Keratinocyte (primary cell): ENCODE measurements around the gene CDCA5. TPM values are rescaled to one million over a fixed set of nuclear protein-coding genes. Genes with fewer than 3 reads are reported as not detected.

Source experiments
- DNase-seq: peaks from one replicate; pipeline ENCODE4 v3.0.0-alpha.2; 2011; ENCODE audit warnings: low read depth, missing footprints, low spot score
- FAIRE-seq: peaks from 2 replicates; lab custom pipeline; 2011; peaks lifted over from hg19 to GRCh38; lab: Jason Lieb, UNC
- H2AFZ ChIP-seq: 2 replicates; pipeline ENCODE4 v1.6.0; 2012; ENCODE audit warnings: low read length, control low read depth, inconsistent platforms; ENCODE audit not compliant: control insufficient read depth
- H3K27ac ChIP-seq: 2 replicates; pipeline ENCODE4 v1.5.1; 2011; ENCODE audit warnings: low read length; ENCODE audit not compliant: control insufficient read depth, insufficient read depth
- H3K27me3 ChIP-seq: 3 replicates; pipeline ENCODE4 v1.6.0; 2011; ENCODE audit warnings: low read length; ENCODE audit not compliant: control insufficient read depth, insufficient read depth; ENCODE audit errors: extremely low read depth
- H3K36me3 ChIP-seq, 2 experiments: 2 replicates in 1 of 2; 3 replicates in 1 of 2; pipeline ENCODE4 v1.5.1; 2011; ENCODE audit warnings: low read length in 2 of 2, mild to moderate bottlenecking in 1 of 2; ENCODE audit not compliant: control insufficient read depth in 2 of 2, insufficient read depth in 2 of 2; ENCODE audit errors: extremely low read depth in 1 of 2
- H3K4me1 ChIP-seq: 3 replicates; pipeline ENCODE4 v1.5.1; 2011; ENCODE audit warnings: low read length; ENCODE audit not compliant: control insufficient read depth, insufficient read depth; ENCODE audit errors: extremely low read depth
- H3K4me2 ChIP-seq: 3 replicates; pipeline ENCODE4 v1.6.0; 2011; ENCODE audit warnings: low read depth, low read length; ENCODE audit not compliant: control insufficient read depth, insufficient read depth; ENCODE audit errors: extremely low read depth
- H3K4me3 ChIP-seq, 3 experiments: fragments of 200-600 bp in 1 of 3; sonication (generic) in 1 of 3; 2 replicates in 2 of 3; 3 replicates in 1 of 3; pipeline ENCODE4 v1.5.1; 2011 to 2016; ENCODE audit warnings: low read length in 3 of 3, mild to moderate bottlenecking in 3 of 3, control low read depth in 2 of 3, inconsistent platforms in 1 of 3, low read depth in 1 of 3, mixed read lengths in 1 of 3, mixed run types in 1 of 3, moderate library complexity in 1 of 3; ENCODE audit not compliant: control insufficient read depth in 2 of 3, insufficient read depth in 2 of 3; ENCODE audit errors: extremely low read depth in 1 of 3
- H3K79me2 ChIP-seq: 2 replicates; pipeline ENCODE4 v1.6.0; 2012; ENCODE audit warnings: low read length; ENCODE audit not compliant: control insufficient read depth, insufficient read depth
- H3K9ac ChIP-seq: 3 replicates; pipeline ENCODE4 v1.6.0; 2011; ENCODE audit warnings: low read length; ENCODE audit not compliant: control insufficient read depth, insufficient read depth; ENCODE audit errors: extremely low read depth
- H3K9me1 ChIP-seq: 3 replicates; pipeline ENCODE4 v1.6.0; 2011; ENCODE audit warnings: low read length; ENCODE audit not compliant: control insufficient read depth, insufficient read depth; ENCODE audit errors: extremely low read depth
- H3K9me3 ChIP-seq: 2 replicates; pipeline ENCODE4 v1.5.1; 2012; ENCODE audit warnings: low read depth, low read length; ENCODE audit not compliant: control insufficient read depth
- H4K20me1 ChIP-seq: 3 replicates; pipeline ENCODE4 v1.6.0; 2011; ENCODE audit warnings: low read length; ENCODE audit not compliant: control insufficient read depth, insufficient read depth; ENCODE audit errors: extremely low read depth
- EZH2 ChIP-seq: IDR thresholded peaks from one replicate; pipeline ENCODE4 v1.6.1; 2012; ENCODE audit warnings: inconsistent platforms, mild to moderate bottlenecking, low read length, moderate library complexity
- dilution Hi-C: fragments of 300-500 bp; cut with MboI; formaldehyde crosslinking; loops from one replicate; pipeline ENCODE4 v1.7.0; 2020; ENCODE audit warnings: low sequenced_read_pairs; ENCODE audit not compliant: extremely low pct_ligation_motif_present
- polyA plus RNA-seq, 5 experiments: library from polyadenylated mRNA; depleted of rRNA in 3 of 5; stranded (reverse) in 3 of 5; stranded (forward) in 1 of 5; unstranded in 1 of 5; fragments of >200 nt; gene quantifications; 1 replicate in 1 of 5; 2 replicates in 3 of 5; 3 replicates in 1 of 5; pipeline versions ENCODE4 v1.2.1 to v1.2.3, GENCODE V29; 2011 to 2012; ENCODE audit warnings: missing spikeins in 2 of 5, low read depth in 1 of 5, low replicate concordance in 1 of 5
- TF ChIP-seq, protein P1 (sequence below), 3 experiments: IDR thresholded peaks in 1 of 3; conservative IDR thresholded peaks in 1 of 3; optimal IDR thresholded peaks in 1 of 3; 2 replicates in 2 of 3; 3 replicates in 1 of 3; pipeline versions ENCODE3 to v1.5.1; 2011; ENCODE audit warnings: low read length in 3 of 3, mild to moderate bottlenecking in 3 of 3, moderate library complexity in 2 of 3, control low read depth in 1 of 3, inconsistent platforms in 1 of 3; ENCODE audit not compliant: insufficient read depth in 2 of 3; ENCODE audit errors: extremely low read depth in 1 of 3

CDCA5 gene
- polyA plus RNA-seq, 1 donor (not counting 4 experiments of a cell fraction or from before 2014, with no cell fraction given): 8.0 TPM

DNA sequence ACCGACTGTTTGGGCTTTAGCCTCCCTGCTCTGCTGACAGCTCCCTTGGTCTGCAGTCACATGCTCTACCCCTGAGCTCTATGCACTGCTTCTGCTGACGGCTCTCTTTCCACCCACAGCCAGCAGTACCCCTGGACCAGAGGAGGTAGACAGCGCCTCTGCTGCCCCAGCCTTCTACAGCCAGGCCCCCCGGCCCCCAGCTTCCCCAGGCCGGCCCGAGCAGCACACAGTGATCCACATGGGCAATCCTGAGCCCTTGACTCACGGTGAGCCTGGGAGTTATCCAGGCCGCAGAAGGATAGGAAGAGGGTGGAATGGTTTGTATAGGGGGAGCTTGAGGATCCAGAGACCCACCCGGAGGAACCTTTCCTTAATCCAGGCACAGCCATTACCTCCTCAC lies 3.0 kb upstream of the CDCA5 start:
- dilution Hi-C loops: no loop called here
- DNase-seq (no peak), FAIRE-seq (no peak)
- H3K36me3 ChIP-seq: peaks cover 19 to 28% of the 10 kb centered on the region in 2 experiments
- no peak overlapping the region for H2AFZ ChIP-seq
- peaks cover 19% of the 10 kb centered on the region for H3K4me1 ChIP-seq
- H3K4me3 ChIP-seq: no peak overlapping the region
- H3K9me3 ChIP-seq: no peaks in the 10 kb centered on the region
- no peaks in the 10 kb centered on the region for H4K20me1 ChIP-seq
- no peaks in the 10 kb centered on the region for H3K27me3 ChIP-seq
- no peak overlapping the region for H3K4me2 ChIP-seq
- no peak overlapping the region for H3K9ac ChIP-seq
- TF ChIP-seq, protein P1, sequence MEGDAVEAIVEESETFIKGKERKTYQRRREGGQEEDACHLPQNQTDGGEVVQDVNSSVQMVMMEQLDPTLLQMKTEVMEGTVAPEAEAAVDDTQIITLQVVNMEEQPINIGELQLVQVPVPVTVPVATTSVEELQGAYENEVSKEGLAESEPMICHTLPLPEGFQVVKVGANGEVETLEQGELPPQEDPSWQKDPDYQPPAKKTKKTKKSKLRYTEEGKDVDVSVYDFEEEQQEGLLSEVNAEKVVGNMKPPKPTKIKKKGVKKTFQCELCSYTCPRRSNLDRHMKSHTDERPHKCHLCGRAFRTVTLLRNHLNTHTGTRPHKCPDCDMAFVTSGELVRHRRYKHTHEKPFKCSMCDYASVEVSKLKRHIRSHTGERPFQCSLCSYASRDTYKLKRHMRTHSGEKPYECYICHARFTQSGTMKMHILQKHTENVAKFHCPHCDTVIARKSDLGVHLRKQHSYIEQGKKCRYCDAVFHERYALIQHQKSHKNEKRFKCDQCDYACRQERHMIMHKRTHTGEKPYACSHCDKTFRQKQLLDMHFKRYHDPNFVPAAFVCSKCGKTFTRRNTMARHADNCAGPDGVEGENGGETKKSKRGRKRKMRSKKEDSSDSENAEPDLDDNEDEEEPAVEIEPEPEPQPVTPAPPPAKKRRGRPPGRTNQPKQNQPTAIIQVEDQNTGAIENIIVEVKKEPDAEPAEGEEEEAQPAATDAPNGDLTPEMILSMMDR (optimal IDR thresholded peaks at IDR 0.05 in 1 of 3, IDR thresholded peaks at IDR 0.05 in 1 of 3, conservative IDR thresholded peaks at IDR 0.05 in 1 of 3; ENCODE audit: extremely low read depth in 1 of 3, insufficient read depth in 2 of 3, low read length in 3 of 3): no peak
- TF ChIP-seq EZH2: no peak
- H3K9me1 ChIP-seq: no peaks in the 10 kb centered on the region
- H3K79me2 ChIP-seq: peaks cover 33% of the 10 kb centered on the region
- no peak overlapping the region for H3K27ac ChIP-seq

DNA sequence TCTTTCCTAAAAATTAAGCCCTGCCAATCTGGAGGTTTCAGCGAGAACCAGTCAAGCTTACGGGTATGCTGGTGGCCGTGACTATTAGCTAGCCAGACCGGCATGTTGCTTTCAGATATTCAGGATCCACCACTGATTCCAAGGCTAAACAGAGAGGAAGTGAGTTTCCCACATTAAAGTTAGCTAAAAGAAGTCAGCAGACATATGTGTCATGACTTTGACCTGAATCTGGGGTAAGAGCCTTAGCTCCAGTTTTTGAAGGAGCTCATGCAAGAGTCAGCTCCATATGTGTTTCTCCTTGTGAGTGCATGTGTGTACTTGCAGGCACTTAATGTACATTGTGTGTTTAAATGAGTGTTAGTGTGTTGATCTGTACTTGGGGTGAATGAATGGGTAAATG lies 1.6 kb upstream of the CDCA5 start:
- peaks cover 19 to 32% of the 10 kb centered on the region in 2 experiments for H3K36me3 ChIP-seq
- DNase-seq (no peak), FAIRE-seq (no peak)
- no peak overlapping the region for H3K9ac ChIP-seq
- H3K4me3 ChIP-seq: no peak overlapping the region
- H3K4me2 ChIP-seq: peak overlapping the region; percentile 69
- no peak overlapping the region for H3K27ac ChIP-seq
- no peaks in the 10 kb centered on the region for H4K20me1 ChIP-seq
- no peaks in the 10 kb centered on the region for H3K9me1 ChIP-seq
- TF ChIP-seq EZH2: no peak
- TF ChIP-seq, protein P1 (optimal IDR thresholded peaks at IDR 0.05 in 1 of 3, IDR thresholded peaks at IDR 0.05 in 1 of 3, conservative IDR thresholded peaks at IDR 0.05 in 1 of 3; ENCODE audit: extremely low read depth in 1 of 3, insufficient read depth in 2 of 3, low read length in 3 of 3): no peak
- peaks cover 26% of the 10 kb centered on the region for H3K4me1 ChIP-seq
- peaks cover 41% of the 10 kb centered on the region for H3K79me2 ChIP-seq
- no peaks in the 10 kb centered on the region for H3K27me3 ChIP-seq
- dilution Hi-C loops: no loop called here
- no peak overlapping the region for H2AFZ ChIP-seq
- no peaks in the 10 kb centered on the region for H3K9me3 ChIP-seq
